ENCODE measurements around the gene IMPDH1. TPM values are rescaled to one million over a fixed set of nuclear protein-coding genes. Genes with fewer than 3 reads are reported as not detected.

Gene IMPDH1
- 61.2 and 66.0 TPM in 2 replicates for total RNA-seq

GRCh38 chr7:128409596-128410450, at the start of gene IMPDH1:
Gene IMPDH1 (minus strand): TSS chr7:128409982. CDS start chr7:128409901, 81 bp downstream.

DNA sequence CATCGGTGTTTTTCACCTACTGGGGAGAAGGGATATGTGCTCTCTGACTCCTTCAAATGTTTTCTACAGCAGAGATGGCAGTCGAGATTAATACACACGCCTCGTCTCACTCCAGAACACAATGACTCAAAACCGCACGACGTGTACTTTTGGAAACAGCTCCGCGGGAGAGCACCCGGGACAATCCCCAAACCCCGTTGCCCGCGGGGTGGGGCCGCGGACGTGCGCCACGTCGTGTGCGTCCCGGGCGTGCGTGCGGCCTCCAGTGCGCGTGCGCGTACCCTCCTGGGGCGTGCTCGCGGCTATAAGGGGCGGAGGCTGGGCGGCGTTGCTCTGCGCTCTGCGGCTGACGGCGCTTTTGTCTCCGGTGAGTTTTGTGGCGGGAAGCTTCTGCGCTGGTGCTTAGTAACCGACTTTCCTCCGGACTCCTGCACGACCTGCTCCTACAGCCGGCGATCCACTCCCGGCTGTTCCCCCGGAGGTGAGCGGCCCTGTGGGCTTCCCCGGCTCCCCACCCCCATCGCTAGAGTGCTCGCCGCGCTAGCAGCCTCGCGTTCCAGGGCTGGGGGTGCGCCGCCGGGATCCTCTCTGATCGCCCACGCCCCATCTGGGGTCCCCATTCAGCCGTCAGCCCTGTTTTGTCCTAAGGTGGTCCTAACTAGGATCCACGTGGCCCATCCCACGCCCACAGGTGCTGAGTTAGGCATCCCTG, 45.9 kb upstream of the IMPDH1 start, which contains the start of gene HILPDA:
TSS of gene HILPDA (plus strand) at position 336 of the 712 bp plus-strand sequence. CDS start 1,391 bp downstream, outside the sequence.

GRCh38 chr7:128361411-128362379, 48.1 kb downstream of the IMPDH1 start, which contains the start of gene PRRT4:
Gene PRRT4 (minus strand): TSS chr7:128361690.

GRCh38 chr7:128343554-128344430, 66.0 kb downstream of the IMPDH1 start, which contains the start of gene RBM28:
Gene RBM28 (minus strand): TSS chr7:128343908. CDS start chr7:128343793, 115 bp downstream.

Other genes with a start within 250 kb of the IMPDH1 start
- 0.21 and 0.24 TPM in 2 replicates for gene LEP, start 168.7 kb downstream of the IMPDH1 start, total RNA-seq
- gene RBM28, start 66.1 kb downstream of the IMPDH1 start, total RNA-seq: 9.6 and 22.4 TPM in 2 replicates
- gene PRRT4, start 48.3 kb downstream of the IMPDH1 start, total RNA-seq: under 0.01 and 0.85 TPM in 2 replicates
- 44.1 and 121 TPM in 2 replicates for gene HILPDA, start 45.9 kb upstream of the IMPDH1 start, total RNA-seq
- 44.5 and 52.8 TPM in 2 replicates for gene METTL2B, start 66.8 kb upstream of the IMPDH1 start, total RNA-seq